ENCODE data around the gene P2RX6. TPM values are rescaled to one million over a fixed set of nuclear protein-coding genes. Genes with fewer than 3 reads are reported as not detected.

P2RX6 gene
- total RNA-seq, 2 experiments from 2014 or later = 0.14 to 0.69 TPM

DNA sequence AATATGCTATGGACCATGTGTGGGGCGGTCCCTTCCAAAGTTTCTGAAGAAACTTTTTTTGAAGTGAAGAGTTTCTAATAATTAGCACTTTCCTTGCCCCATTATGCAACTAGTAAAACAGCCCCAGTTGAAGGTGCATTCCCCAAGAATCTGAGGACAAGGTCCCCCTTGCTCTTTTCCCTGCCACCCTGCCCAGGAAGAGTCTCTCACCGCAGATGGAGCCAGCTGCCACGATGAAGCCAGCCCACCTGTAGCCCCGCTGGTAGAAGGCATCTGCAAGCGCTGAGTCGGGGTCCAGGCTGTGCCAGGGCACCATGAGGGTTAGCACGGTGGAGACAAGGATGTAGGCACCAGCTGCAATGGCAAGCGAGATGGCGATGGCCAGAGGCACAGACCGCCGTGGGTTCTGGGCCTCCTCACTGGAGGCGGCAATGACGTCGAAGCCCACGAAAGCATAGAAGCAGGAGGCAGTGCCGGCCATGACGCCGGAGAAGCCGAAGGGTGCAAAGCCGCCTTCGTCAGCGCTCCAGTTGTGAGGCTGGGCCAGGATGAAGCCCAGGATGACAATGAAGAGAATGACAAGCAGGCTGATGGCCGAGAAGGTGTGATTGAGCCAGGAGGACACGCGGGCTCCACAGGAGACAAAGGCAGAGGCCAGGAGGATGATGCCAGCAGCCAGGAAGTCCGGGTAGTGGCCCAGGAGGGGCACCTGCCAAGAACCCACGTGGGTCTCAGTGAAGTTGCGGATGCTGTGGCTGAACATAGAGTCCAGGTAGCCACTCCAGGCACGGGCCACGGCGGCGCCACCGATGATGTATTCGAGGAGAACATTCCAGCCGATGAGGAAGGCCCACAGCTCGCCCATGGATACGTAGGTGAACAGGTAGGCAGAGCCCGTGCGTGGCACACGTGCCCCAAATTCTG, 15.9 kb downstream of the P2RX6 start:
- CTCF ChIA-PET = no interaction called here
- Mint-ChIP-seq H3K27ac (no peak overlapping the region), H3K4me3 (no peak overlapping the region), H3K27me3 (peaks cover 32% of the 10 kb centered on the region), H3K36me3 (ENCODE audit: low read depth) (no peaks in the 10 kb centered on the region), H3K4me1 (ENCODE audit: low read depth) (no peaks in the 10 kb centered on the region), H3K9me3 (no peaks in the 10 kb centered on the region)
- no peak for TF ChIP-seq CTCF (IDR thresholded peaks at IDR 0.05)
- no peak overlapping the region for H3K27ac ChIP-seq (ENCODE audit: low read depth in 1 of 2, low read length in 2 of 2)
- H3K4me1 ChIP-seq (ENCODE audit: insufficient read depth, low read length) = peaks cover 13% of the 10 kb centered on the region
- ATAC-seq (ENCODE audit: poor library complexity) = no peak
- H3K36me3 ChIP-seq (ENCODE audit: insufficient read depth, low read length) = no peaks in the 10 kb centered on the region
- POLR2A ChIA-PET = no interaction called here
- no peak overlapping the region for H3K4me3 ChIP-seq (ENCODE audit: low read length)
- H3K9me3 ChIP-seq (ENCODE audit: control insufficient read depth in 1 of 2, insufficient read depth in 1 of 2, low read length in 2 of 2) = peaks cover 0 to 10% of the 10 kb centered on the region in 2 experiments
- intact Hi-C loops (cut with DNase I, micrococcal nuclease) = no loop called here
- H3K27me3 ChIP-seq (ENCODE audit: control insufficient read depth in 1 of 2, insufficient read depth in 2 of 2, low read length in 2 of 2) = peaks cover 24 to 31% of the 10 kb centered on the region in 2 experiments
- DNase-seq = no peak

GRCh38 chr22:21031545-21032036, 16.6 kb downstream of the P2RX6 start:
- ATAC-seq (ENCODE audit: poor library complexity) = no peak
- H3K27me3 Mint-ChIP-seq = peaks cover 32% of the 10 kb centered on the region
- H3K9me3 Mint-ChIP-seq = no peaks in the 10 kb centered on the region
- Histone ChIP-seq H3K9me3 (ENCODE audit: control insufficient read depth in 1 of 2, insufficient read depth in 1 of 2, low read length in 2 of 2) (peaks cover 0 to 10% of the 10 kb centered on the region in 2 experiments), H3K27ac (ENCODE audit: low read depth in 1 of 2, low read length in 2 of 2) (no peak overlapping the region), H3K27me3 (ENCODE audit: control insufficient read depth in 1 of 2, insufficient read depth in 2 of 2, low read length in 2 of 2) (peaks cover 24 to 31% of the 10 kb centered on the region in 2 experiments), H3K36me3 (ENCODE audit: insufficient read depth, low read length) (no peaks in the 10 kb centered on the region), H3K4me1 (ENCODE audit: insufficient read depth, low read length) (peaks cover 9% of the 10 kb centered on the region), H3K4me3 (ENCODE audit: low read length) (no peak overlapping the region)
- DNase-seq = no peak
- H3K4me1 Mint-ChIP-seq (ENCODE audit: low read depth) = no peaks in the 10 kb centered on the region
- CTCF ChIA-PET = no interaction called here
- no peak overlapping the region for H3K4me3 Mint-ChIP-seq
- TF ChIP-seq CTCF (IDR thresholded peaks at IDR 0.05) = no peak
- H3K27ac Mint-ChIP-seq = no peak overlapping the region
- no peaks in the 10 kb centered on the region for H3K36me3 Mint-ChIP-seq (ENCODE audit: low read depth)
- intact Hi-C loops (cut with DNase I, micrococcal nuclease) = no loop called here
- POLR2A ChIA-PET = no interaction called here

- Mint-ChIP-seq H3K4me1 (ENCODE audit: low read depth) (no peaks in the 10 kb centered on the region), H3K27me3 (peaks cover 32% of the 10 kb centered on the region), H3K4me3 (no peak within 1 kb of the TSS), H3K27ac (no peak within 1 kb of the TSS), H3K9me3 (no peaks in the 10 kb centered on the region), H3K36me3 (ENCODE audit: low read depth) (no peaks in the 10 kb centered on the region)
- Histone ChIP-seq H3K4me3 (ENCODE audit: low read length) (no peak within 1 kb of the TSS), H3K4me1 (ENCODE audit: insufficient read depth, low read length) (peaks cover 9% of the 10 kb centered on the region), H3K27me3 (ENCODE audit: control insufficient read depth in 1 of 2, insufficient read depth in 2 of 2, low read length in 2 of 2) (peaks cover 24 to 31% of the 10 kb centered on the region in 2 experiments), H3K9me3 (ENCODE audit: control insufficient read depth in 1 of 2, insufficient read depth in 1 of 2, low read length in 2 of 2) (peaks cover 0 to 10% of the 10 kb centered on the region in 2 experiments), H3K27ac (ENCODE audit: low read depth in 1 of 2, low read length in 2 of 2) (no peak within 1 kb of the TSS), H3K36me3 (ENCODE audit: insufficient read depth, low read length) (no peaks in the 10 kb centered on the region)
- no peak for DNase-seq
- ChIA-PET POLR2A (no interaction called here), CTCF (no interaction called here)
- peak; percentile 57 for ATAC-seq (ENCODE audit: poor library complexity)
- intact Hi-C loops (cut with DNase I, micrococcal nuclease) = no loop called here
- no peak for TF ChIP-seq CTCF (IDR thresholded peaks at IDR 0.05)
Observed at GRCh38 chr22:21032037-21032867, 17.3 kb downstream of the P2RX6 start, which contains the start of gene SLC7A4. SLC7A4 (minus strand) TSS chr22:21032561; CDS start chr22:21031812, 749 bp downstream.
